GM18511 (cell line): Measurements from ENCODE around the gene SASH3.
A peak's percentile ranks its signal among the peaks of the same experiment; 100 is the strongest.

Source experiments
- ATAC-seq: cut with Tn5 transposase; IDR thresholded peaks from one replicate; pipeline ENCODE4 v1.9.1; 2021; ENCODE audit warnings: mild to moderate bottlenecking, moderate library complexity; ENCODE audit not compliant: unreplicated experiment

The SASH3 gene

DNA sequence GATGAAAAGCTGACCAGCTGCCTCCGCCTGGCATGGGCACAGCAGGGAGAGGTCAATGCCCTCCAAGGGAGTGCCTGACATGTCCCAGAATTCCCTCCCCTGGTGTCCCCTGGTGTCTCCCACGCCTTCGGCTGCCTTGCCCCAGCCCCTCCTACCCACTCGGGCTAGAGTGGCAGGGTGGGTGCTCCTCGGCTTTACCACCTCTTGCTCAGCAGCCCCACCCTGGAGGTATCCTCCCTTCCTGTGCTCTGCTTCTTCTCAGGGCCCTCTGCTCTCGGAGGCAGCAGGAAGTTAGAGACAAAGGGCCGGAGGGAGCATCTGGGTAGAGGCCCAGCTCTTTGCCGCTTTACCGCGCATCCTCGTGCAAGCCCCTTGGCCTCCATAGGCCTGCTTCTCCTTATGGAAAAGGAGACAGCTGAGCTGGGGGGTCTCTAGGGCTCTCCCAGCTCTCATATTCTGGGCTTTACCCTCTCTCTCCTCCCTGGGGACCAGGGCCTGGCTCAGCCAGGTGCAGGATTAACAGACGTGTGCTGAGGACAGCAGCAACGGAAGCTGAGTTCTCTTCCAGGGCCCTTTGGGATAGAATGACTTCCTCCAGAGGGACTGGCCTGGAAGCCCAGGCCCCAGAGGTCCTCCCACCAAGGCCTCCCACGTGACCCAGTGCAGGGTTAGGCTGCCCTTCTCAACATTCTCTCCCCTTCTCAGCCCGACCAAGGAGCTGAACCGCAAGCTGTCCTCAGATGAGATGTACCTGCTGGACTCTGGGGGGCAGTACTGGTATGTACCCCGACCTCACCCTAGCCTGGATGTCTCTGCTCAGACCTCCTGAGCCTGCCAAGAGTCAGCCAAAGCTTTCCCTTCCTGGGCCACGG, 23.7 kb upstream of the SASH3 start:
- no peak for ATAC-seq

DNA sequence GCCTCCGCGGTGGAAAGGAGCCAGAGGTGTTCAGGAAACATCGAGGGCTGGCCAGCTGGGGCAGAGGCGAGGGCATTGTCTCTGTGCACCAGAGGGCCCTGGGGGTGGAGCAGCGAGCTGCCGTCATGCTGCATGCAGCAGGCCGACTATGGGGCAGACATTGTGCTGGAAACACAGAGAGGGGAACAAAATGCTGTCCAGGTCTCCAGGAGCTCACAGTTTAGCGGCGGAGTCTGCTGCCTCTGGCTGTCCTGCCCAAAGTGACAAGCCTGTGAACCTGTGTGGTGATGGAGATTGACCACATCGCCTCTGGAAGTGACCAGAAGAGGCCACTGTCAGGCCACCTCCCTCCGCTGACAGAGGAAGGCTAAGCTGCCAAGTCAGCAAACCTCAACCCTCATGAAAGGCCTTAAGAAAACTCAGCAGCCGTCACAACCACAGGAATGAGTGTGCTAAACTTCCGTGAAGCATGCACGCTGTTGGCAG, 20.1 kb upstream of the SASH3 start:
- ATAC-seq: no peak

GRCh38 chrX:129760155-129760554, 19.6 kb upstream of the SASH3 start:
- no peak for ATAC-seq

GRCh38 chrX:129760981-129761380, 18.8 kb upstream of the SASH3 start:
- ATAC-seq: no peak

DNA sequence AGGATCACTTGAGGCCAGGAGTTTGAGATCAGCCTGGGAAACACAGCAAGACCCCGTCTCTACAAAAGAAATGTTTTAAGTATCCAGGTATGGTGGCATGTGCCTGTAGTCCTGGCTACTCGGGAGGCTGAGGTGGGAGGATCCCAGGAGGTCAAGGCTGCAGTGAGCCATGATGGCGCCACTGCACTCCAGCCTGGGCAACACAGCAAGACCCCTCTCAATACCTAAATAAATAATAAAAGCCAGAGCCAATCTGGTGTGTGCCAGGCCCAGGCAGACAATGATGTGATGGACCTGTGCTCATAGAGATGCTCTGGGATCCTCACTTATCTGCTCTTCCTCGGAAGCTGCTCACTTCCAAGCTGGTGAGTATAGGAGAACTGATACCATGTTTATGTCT, 18.2 kb upstream of the SASH3 start:
- ATAC-seq: no peak

GRCh38 chrX:129762448-129762847, 17.3 kb upstream of the SASH3 start:
- no peak for ATAC-seq

GRCh38 chrX:129763666-129764065, 16.1 kb upstream of the SASH3 start:
- ATAC-seq: no peak

DNA sequence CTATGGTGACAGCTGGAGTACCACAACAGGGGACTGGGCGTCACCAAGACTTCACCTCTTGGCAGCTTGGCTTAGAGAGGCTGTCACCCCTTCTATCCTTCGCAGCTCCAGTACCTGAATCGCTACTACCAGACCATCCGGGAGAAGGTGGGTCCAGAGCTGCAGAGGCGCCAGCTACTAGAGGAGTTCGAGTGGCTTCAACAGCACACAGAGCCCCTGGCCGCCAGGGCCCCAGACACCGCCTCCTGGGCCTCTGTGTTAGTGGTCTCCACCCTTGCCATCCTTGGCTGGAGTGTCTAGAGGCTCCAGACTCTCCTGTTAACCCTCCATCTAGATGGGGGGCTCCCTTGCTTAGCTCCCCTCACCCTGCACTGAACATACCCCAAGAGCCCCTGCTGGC, 11.6 kb upstream of the SASH3 start:
- ATAC-seq: no peak

DNA sequence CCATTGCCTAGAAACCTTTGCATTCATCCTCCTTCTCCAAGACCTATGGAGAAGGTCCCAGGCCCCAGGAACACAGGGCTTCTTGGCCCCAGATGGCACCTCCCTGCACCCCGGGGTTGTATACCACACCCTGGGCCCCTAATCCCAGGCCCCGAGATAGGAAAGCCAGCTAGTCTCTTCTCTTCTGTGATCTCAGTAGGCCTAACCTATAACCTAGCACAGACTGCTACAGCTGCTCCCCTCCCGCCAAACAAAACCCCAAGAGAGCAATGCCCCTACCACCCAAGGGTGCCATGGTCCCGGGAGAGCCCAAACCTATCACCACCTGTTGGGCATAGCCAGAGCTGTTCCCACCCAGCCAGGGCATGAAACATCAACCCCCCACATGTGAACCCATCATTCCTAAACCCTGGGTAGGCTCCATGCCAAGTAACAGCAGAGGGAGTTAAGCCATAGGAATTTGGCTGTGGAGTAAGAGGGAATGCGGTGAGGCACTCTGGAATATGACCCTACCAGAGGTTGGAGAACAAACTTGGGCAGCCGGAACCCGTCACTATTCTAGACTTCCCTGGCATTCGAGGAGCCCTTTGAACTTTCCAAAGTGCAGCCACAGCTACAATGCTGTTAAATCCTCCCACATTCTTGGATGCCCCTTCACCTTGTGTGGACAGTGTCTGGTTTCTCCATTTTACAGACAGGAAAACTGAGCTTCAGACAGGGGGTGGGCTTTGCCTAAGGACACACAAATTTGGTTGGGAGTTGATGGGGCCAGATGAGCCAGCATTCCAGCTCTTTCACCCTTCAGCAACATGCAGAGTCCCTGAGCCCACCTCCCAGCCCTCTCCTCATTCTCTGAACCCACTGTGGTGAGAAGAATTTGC, 10.9 kb upstream of the SASH3 start:
- ATAC-seq: no peak

GRCh38 chrX:129769467-129770154, 10.1 kb upstream of the SASH3 start:
- peak; percentile 32 for ATAC-seq

- no peak for ATAC-seq
These were observed 8.3 kb upstream of the SASH3 start for GRCh38 chrX:129771266-129771995.

DNA sequence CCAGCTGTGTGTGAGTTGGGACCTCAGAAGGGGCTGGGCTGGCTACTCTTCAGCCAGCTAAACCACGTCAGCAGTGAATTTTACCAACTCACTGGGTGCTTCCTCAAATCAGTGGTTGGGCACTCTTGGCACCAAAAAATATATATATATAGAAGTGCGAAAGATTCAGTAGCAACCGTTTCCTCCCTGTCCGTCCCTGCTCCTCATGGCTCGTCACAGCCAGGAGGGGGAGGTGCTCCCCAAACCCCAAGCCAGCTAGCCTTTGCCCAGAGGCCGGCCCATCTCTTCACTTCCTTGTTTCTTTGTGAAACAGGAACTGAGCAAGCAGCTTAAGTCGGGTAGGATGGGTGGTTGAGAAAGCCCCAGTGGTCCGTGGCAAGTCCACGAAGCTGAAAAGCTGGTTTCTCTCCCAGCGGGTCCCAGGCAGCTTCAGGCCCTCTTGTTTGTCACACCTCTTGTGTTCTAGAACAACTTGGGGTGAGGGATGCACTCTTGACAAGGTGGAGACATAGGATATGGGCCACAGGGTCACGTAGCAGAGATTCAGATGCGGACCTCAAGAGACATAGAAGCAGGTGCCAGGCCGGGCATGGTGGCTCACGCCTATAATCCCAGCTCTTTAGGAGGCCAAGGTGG, 6.8 kb upstream of the SASH3 start:
- ATAC-seq: peak; percentile 81

- ATAC-seq: no peak
These were observed 5.9 kb upstream of the SASH3 start for GRCh38 chrX:129773649-129774458.

GRCh38 chrX:129777218-129778030, 2.3 kb upstream of the SASH3 start:
- ATAC-seq: peak; percentile 29

GRCh38 chrX:129779086-129779672, 570 bp upstream of the SASH3 start:
- ATAC-seq: no peak

- no peak for ATAC-seq
These were observed 824 bp downstream of the SASH3 start for GRCh38 chrX:129780441-129781105.

GRCh38 chrX:129781134-129781672, 1.5 kb downstream of the SASH3 start:
- peak; percentile 72 for ATAC-seq
